ENCODE results near the gene S100A3. TPM values are rescaled to one million over a fixed set of nuclear protein-coding genes. Genes with fewer than 3 reads are reported as not detected.

Gene S100A3
- total and polyA plus RNA-seq, 4 donors: not detected

- no peaks in the 10 kb centered on the region for H3K27me3 ChIP-seq (ENCODE audit: control insufficient read depth in 4 of 4, insufficient read depth in 4 of 4, low read length in 3 of 4)
- H3K9me3 ChIP-seq (ENCODE audit: control insufficient read depth in 4 of 4, low read length in 3 of 4): no peaks in the 10 kb centered on the region
- no peak overlapping the region for H3K27ac ChIP-seq (ENCODE audit: low read depth in 1 of 2, low read length in 2 of 2)
- H3K9ac ChIP-seq (ENCODE audit: low read depth in 1 of 2, low read length in 2 of 2): no peak overlapping the region
- peaks cover 0 to 10% (median 4%) of the 10 kb centered on the region in 4 donors for H3K4me1 ChIP-seq (ENCODE audit: control insufficient read depth in 4 of 4, insufficient read depth in 4 of 4, low read length in 3 of 4)
- 70% methylated on average over 5 of the region's 5 CpGs for WGBS
- H3K36me3 ChIP-seq (ENCODE audit: control insufficient read depth in 4 of 4, insufficient read depth in 3 of 4, low read depth in 1 of 4, low read length in 3 of 4): no peaks in the 10 kb centered on the region
- TF ChIP-seq RXRA (IDR thresholded peaks at IDR 0.05) (no peak), FOXA2 (IDR thresholded peaks at IDR 0.05) (no peak), FOXA1 (IDR thresholded peaks at IDR 0.05) (no peak), GABPA (IDR thresholded peaks at IDR 0.05 in 1 of 2, conservative IDR thresholded peaks at IDR 0.05 in 1 of 2) (no peak), EGR1 (IDR thresholded peaks at IDR 0.05; ENCODE audit: low read depth in 2 of 2) (no peak), HNF4G (IDR thresholded peaks at IDR 0.05) (no peak), YY1 (IDR thresholded peaks at IDR 0.05) (no peak), SP1 (IDR thresholded peaks at IDR 0.05) (no peak), RAD21 (IDR thresholded peaks at IDR 0.05) (no peak), ATF3 (IDR thresholded peaks at IDR 0.05) (no peak), NR2F2 (IDR thresholded peaks at IDR 0.05) (no peak), JUND (IDR thresholded peaks at IDR 0.05) (no peak), ZBTB33 (IDR thresholded peaks at IDR 0.05) (no peak)
- TF ChIP-seq, protein P1, sequence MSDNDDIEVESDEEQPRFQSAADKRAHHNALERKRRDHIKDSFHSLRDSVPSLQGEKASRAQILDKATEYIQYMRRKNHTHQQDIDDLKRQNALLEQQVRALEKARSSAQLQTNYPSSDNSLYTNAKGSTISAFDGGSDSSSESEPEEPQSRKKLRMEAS (IDR thresholded peaks at IDR 0.05): no peak
- TF ChIP-seq, protein P2, sequence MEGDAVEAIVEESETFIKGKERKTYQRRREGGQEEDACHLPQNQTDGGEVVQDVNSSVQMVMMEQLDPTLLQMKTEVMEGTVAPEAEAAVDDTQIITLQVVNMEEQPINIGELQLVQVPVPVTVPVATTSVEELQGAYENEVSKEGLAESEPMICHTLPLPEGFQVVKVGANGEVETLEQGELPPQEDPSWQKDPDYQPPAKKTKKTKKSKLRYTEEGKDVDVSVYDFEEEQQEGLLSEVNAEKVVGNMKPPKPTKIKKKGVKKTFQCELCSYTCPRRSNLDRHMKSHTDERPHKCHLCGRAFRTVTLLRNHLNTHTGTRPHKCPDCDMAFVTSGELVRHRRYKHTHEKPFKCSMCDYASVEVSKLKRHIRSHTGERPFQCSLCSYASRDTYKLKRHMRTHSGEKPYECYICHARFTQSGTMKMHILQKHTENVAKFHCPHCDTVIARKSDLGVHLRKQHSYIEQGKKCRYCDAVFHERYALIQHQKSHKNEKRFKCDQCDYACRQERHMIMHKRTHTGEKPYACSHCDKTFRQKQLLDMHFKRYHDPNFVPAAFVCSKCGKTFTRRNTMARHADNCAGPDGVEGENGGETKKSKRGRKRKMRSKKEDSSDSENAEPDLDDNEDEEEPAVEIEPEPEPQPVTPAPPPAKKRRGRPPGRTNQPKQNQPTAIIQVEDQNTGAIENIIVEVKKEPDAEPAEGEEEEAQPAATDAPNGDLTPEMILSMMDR (IDR thresholded peaks at IDR 0.05; ENCODE audit: low read depth, low read length, missing input control): no peak
- TF ChIP-seq, protein P3, sequence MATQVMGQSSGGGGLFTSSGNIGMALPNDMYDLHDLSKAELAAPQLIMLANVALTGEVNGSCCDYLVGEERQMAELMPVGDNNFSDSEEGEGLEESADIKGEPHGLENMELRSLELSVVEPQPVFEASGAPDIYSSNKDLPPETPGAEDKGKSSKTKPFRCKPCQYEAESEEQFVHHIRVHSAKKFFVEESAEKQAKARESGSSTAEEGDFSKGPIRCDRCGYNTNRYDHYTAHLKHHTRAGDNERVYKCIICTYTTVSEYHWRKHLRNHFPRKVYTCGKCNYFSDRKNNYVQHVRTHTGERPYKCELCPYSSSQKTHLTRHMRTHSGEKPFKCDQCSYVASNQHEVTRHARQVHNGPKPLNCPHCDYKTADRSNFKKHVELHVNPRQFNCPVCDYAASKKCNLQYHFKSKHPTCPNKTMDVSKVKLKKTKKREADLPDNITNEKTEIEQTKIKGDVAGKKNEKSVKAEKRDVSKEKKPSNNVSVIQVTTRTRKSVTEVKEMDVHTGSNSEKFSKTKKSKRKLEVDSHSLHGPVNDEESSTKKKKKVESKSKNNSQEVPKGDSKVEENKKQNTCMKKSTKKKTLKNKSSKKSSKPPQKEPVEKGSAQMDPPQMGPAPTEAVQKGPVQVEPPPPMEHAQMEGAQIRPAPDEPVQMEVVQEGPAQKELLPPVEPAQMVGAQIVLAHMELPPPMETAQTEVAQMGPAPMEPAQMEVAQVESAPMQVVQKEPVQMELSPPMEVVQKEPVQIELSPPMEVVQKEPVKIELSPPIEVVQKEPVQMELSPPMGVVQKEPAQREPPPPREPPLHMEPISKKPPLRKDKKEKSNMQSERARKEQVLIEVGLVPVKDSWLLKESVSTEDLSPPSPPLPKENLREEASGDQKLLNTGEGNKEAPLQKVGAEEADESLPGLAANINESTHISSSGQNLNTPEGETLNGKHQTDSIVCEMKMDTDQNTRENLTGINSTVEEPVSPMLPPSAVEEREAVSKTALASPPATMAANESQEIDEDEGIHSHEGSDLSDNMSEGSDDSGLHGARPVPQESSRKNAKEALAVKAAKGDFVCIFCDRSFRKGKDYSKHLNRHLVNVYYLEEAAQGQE (IDR thresholded peaks at IDR 0.05): no peak
- DNase-seq (ENCODE audit: low spot score): no peak
- H3K4me3 ChIP-seq (ENCODE audit: low read depth in 1 of 3, low read length in 3 of 3): no peak overlapping the region
These were observed 21.8 kb upstream of the S100A3 start for GRCh38 chr1:153570874-153571273.

DNA sequence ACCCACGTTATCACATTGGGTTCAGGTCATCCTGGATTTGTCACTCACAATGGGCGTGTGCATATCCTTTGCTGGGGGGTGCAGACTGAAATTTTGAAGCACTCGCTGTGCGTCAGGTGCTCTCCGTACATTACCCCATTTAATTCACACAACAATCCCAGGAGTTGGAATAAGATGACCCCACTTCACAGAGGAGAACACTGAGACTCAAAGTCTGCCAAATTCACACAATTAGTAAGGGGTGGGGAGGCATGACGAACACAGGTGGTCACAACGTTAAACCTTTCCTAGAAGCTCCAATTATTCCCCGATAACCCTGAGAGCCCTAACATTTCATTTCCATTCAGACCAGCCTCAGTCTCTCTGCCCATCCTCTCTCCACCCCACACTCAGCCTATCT lies 20.4 kb upstream of the S100A3 start:
- H3K27me3 ChIP-seq (ENCODE audit: control insufficient read depth in 4 of 4, insufficient read depth in 4 of 4, low read length in 3 of 4): no peaks in the 10 kb centered on the region
- no peak overlapping the region for H3K9ac ChIP-seq (ENCODE audit: low read depth in 1 of 2, low read length in 2 of 2)
- no peak overlapping the region for H3K4me3 ChIP-seq (ENCODE audit: low read depth in 1 of 3, low read length in 3 of 3)
- H3K4me1 ChIP-seq (ENCODE audit: control insufficient read depth in 4 of 4, insufficient read depth in 4 of 4, low read length in 3 of 4): peaks cover 0 to 10% (median 4%) of the 10 kb centered on the region in 4 donors
- no peaks in the 10 kb centered on the region for H3K9me3 ChIP-seq (ENCODE audit: control insufficient read depth in 4 of 4, low read length in 3 of 4)
- H3K27ac ChIP-seq (ENCODE audit: low read depth in 1 of 2, low read length in 2 of 2): no peak overlapping the region
- 80% methylated on average over 8 of the region's 8 CpGs for WGBS
- H3K36me3 ChIP-seq (ENCODE audit: control insufficient read depth in 4 of 4, insufficient read depth in 3 of 4, low read depth in 1 of 4, low read length in 3 of 4): no peaks in the 10 kb centered on the region
- no peak for TF ChIP-seq YY1 (IDR thresholded peaks at IDR 0.05)
- TF ChIP-seq, protein P3 (IDR thresholded peaks at IDR 0.05): no peak
- no peak for TF ChIP-seq TAF1 (conservative IDR thresholded peaks at IDR 0.05)
- TF ChIP-seq HNF4A (conservative IDR thresholded peaks at IDR 0.05): no peak
- TF ChIP-seq, protein P2 (IDR thresholded peaks at IDR 0.05; ENCODE audit: low read depth, low read length, missing input control): no peak
- DNase-seq (ENCODE audit: low spot score): no peak
